GM23338 (cell line): Measurements from ENCODE around the gene CD93. TPM values are rescaled to one million over a fixed set of nuclear protein-coding genes. Genes with fewer than 3 reads are reported as not detected.

ENCODE experiments used
- ATAC-seq: fragments of 200-7000 bp; cut with Tn5 transposase; 3 replicates; pipeline ENCODE4 v1.9.1; 2020
- DNase-seq: peaks from one replicate; pipeline ENCODE4 v3.0.0-alpha.2; 2015; ENCODE audit warnings: low spot score
- H2AFZ ChIP-seq: fragments of 200-600 bp; sonication (generic); 2 replicates; pipeline ENCODE4 v1.8.0; 2016; ENCODE audit warnings: antibody characterized with exemption, mild to moderate bottlenecking, moderate library complexity
- H3F3A ChIP-seq: fragments of 200-600 bp; sonication (generic); replicated peaks from 2 replicates; pipeline ENCODE4 v1.8.0; 2017; ENCODE audit warnings: antibody characterized with exemption, mixed run types, low read depth
- H3K27ac ChIP-seq: fragments of 200-600 bp; sonication (generic); 2 replicates; pipeline ENCODE4 v1.6.1; 2016; ENCODE audit warnings: low read depth
- H3K27me3 ChIP-seq: fragments of 200-600 bp; sonication (generic); 2 replicates; pipeline ENCODE4 v1.8.0; 2016; ENCODE audit warnings: mild to moderate bottlenecking, mixed run types, moderate library complexity; ENCODE audit not compliant: insufficient read depth
- H3K36me3 ChIP-seq: fragments of 200-600 bp; sonication (generic); 2 replicates; pipeline ENCODE4 v1.8.0; 2016; ENCODE audit warnings: mild to moderate bottlenecking; ENCODE audit not compliant: insufficient read depth
- H3K4me1 ChIP-seq: fragments of 200-600 bp; sonication (generic); 2 replicates; pipeline ENCODE4 v1.8.0; 2016; ENCODE audit warnings: mild to moderate bottlenecking, moderate library complexity; ENCODE audit not compliant: insufficient read depth
- H3K4me2 ChIP-seq: fragments of 200-600 bp; sonication (generic); 2 replicates; pipeline ENCODE4 v1.7.1; 2017; ENCODE audit warnings: mixed run types
- H3K4me3 ChIP-seq: fragments of 200-600 bp; sonication (generic); 2 replicates; pipeline ENCODE4 v1.6.1; 2016; ENCODE audit warnings: mixed run types
- H3K79me2 ChIP-seq: fragments of 200-600 bp; sonication (generic); replicated peaks from 2 replicates; pipeline ENCODE4 v1.8.0; 2017; ENCODE audit warnings: mild to moderate bottlenecking; ENCODE audit not compliant: insufficient read depth
- H3K9me2 ChIP-seq: fragments of 200-600 bp; sonication (generic); 2 replicates; pipeline ENCODE4 v1.8.0; 2017; ENCODE audit not compliant: insufficient read depth
- H4K20me1 ChIP-seq: fragments of 200-600 bp; sonication (generic); replicated peaks from 2 replicates; pipeline ENCODE4 v1.8.0; 2017; ENCODE audit warnings: mild to moderate bottlenecking; ENCODE audit not compliant: insufficient read depth
- H3K27ac Mint-ChIP-seq: 2 replicates; pipeline ENCODE4 v1.8.0; 2020; ENCODE audit warnings: inconsistent platforms, mild to moderate bottlenecking, moderate library complexity, mixed read lengths
- H3K27me3 Mint-ChIP-seq: 3 replicates; pipeline ENCODE4 v1.8.0; 2022; ENCODE audit warnings: low read depth, mild to moderate bottlenecking, moderate library complexity, mixed read lengths, inconsistent platforms; ENCODE audit not compliant: insufficient read depth, poor library complexity
- H3K36me3 Mint-ChIP-seq: 3 replicates; pipeline ENCODE4 v1.8.0; 2021; ENCODE audit warnings: low read depth, mild to moderate bottlenecking, inconsistent platforms, moderate library complexity, mixed read lengths
- H3K4me1 Mint-ChIP-seq: 3 replicates; pipeline ENCODE4 v1.8.0; 2020; ENCODE audit warnings: mild to moderate bottlenecking, inconsistent platforms, mixed read lengths
- H3K4me3 Mint-ChIP-seq: 3 replicates; pipeline ENCODE4 v1.8.0; 2021; ENCODE audit warnings: moderate library complexity, mild to moderate bottlenecking, inconsistent platforms, mixed read lengths
- H3K9me3 Mint-ChIP-seq: 3 replicates; pipeline ENCODE4 v1.8.0; 2020; ENCODE audit warnings: moderate library complexity, mild to moderate bottlenecking, inconsistent platforms, mixed read lengths
- ETS1 ChIP-seq: IDR thresholded peaks from 2 replicates; pipeline ENCODE4 v1.6.1; 2016; ENCODE audit warnings: antibody characterized with exemption
- EZH2 ChIP-seq: fragments of 200-600 bp; sonication (generic); IDR thresholded peaks from one replicate; pipeline ENCODE4 v1.8.0; 2017; ENCODE audit warnings: antibody characterized with exemption, mild to moderate bottlenecking, low read depth; ENCODE audit not compliant: unreplicated experiment
- EZH2phosphoT487 ChIP-seq: fragments of 200-600 bp; sonication (generic); IDR thresholded peaks from one replicate; pipeline ENCODE4 v1.8.1; 2018; ENCODE audit warnings: antibody characterized with exemption; ENCODE audit not compliant: unreplicated experiment
- POLR2AphosphoS5 ChIP-seq: IDR thresholded peaks from 2 replicates; pipeline ENCODE4 v1.6.1; 2016; ENCODE audit warnings: antibody characterized with exemption, low read depth
- polyA plus RNA-seq: library from polyadenylated mRNA; unstranded; fragments of >200 nt; fragmentation: Nextera tagmentation; extraction: Ambion mirVana; gene quantifications from 2 replicates; pipeline ENCODE4 v1.2.1, GENCODE V29; 2016
- total RNA-seq: library from RNA; depleted of rRNA; stranded (reverse); fragments of >200 nt; shearing (Covaris generic); gene quantifications from 2 replicates; pipeline ENCODE4 v1.2.3, GENCODE V29; 2014
- TF ChIP-seq, protein P1 (sequence below): fragments of 250-450 bp; sonication (Bioruptor Pico); IDR thresholded peaks from 2 replicates; pipeline ENCODE4 v1.5.0; 2020; ENCODE audit warnings: mild to moderate bottlenecking, moderate library complexity

The CD93 gene
- total and polyA plus RNA-seq, 2 experiments from 2014 or later, result 0.03 TPM; not detected in 1

GRCh38 chr20:23117738-23118137 is 31.6 kb upstream of the CD93 start (continued):
- TF ChIP-seq, protein P1, sequence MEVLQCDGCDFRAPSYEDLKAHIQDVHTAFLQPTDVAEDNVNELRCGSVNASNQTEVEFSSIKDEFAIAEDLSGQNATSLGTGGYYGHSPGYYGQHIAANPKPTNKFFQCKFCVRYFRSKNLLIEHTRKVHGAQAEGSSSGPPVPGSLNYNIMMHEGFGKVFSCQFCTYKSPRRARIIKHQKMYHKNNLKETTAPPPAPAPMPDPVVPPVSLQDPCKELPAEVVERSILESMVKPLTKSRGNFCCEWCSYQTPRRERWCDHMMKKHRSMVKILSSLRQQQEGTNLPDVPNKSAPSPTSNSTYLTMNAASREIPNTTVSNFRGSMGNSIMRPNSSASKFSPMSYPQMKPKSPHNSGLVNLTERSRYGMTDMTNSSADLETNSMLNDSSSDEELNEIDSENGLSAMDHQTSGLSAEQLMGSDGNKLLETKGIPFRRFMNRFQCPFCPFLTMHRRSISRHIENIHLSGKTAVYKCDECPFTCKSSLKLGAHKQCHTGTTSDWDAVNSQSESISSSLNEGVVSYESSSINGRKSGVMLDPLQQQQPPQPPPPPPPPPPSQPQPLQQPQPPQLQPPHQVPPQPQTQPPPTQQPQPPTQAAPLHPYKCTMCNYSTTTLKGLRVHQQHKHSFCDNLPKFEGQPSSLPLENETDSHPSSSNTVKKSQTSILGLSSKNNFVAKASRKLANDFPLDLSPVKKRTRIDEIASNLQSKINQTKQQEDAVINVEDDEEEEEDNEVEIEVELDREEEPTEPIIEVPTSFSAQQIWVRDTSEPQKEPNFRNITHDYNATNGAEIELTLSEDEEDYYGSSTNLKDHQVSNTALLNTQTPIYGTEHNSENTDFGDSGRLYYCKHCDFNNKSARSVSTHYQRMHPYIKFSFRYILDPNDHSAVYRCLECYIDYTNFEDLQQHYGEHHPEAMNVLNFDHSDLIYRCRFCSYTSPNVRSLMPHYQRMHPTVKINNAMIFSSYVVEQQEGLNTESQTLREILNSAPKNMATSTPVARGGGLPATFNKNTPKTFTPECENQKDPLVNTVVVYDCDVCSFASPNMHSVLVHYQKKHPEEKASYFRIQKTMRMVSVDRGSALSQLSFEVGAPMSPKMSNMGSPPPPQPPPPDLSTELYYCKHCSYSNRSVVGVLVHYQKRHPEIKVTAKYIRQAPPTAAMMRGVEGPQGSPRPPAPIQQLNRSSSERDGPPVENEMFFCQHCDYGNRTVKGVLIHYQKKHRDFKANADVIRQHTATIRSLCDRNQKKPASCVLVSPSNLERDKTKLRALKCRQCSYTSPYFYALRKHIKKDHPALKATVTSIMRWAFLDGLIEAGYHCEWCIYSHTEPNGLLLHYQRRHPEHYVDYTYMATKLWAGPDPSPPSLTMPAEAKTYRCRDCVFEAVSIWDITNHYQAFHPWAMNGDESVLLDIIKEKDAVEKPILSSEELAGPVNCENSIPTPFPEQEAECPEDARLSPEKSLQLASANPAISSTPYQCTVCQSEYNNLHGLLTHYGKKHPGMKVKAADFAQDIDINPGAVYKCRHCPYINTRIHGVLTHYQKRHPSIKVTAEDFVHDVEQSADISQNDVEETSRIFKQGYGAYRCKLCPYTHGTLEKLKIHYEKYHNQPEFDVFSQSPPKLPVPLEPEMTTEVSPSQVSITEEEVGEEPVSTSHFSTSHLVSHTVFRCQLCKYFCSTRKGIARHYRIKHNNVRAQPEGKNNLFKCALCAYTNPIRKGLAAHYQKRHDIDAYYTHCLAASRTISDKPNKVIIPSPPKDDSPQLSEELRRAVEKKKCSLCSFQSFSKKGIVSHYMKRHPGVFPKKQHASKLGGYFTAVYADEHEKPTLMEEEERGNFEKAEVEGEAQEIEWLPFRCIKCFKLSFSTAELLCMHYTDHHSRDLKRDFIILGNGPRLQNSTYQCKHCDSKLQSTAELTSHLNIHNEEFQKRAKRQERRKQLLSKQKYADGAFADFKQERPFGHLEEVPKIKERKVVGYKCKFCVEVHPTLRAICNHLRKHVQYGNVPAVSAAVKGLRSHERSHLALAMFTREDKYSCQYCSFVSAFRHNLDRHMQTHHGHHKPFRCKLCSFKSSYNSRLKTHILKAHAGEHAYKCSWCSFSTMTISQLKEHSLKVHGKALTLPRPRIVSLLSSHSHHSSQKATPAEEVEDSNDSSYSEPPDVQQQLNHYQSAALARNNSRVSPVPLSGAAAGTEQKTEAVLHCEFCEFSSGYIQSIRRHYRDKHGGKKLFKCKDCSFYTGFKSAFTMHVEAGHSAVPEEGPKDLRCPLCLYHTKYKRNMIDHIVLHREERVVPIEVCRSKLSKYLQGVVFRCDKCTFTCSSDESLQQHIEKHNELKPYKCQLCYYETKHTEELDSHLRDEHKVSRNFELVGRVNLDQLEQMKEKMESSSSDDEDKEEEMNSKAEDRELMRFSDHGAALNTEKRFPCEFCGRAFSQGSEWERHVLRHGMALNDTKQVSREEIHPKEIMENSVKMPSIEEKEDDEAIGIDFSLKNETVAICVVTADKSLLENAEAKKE (CRISPR knock-in tag), result no peak
- no peak for TF ChIP-seq EZH2phosphoT487

DNA sequence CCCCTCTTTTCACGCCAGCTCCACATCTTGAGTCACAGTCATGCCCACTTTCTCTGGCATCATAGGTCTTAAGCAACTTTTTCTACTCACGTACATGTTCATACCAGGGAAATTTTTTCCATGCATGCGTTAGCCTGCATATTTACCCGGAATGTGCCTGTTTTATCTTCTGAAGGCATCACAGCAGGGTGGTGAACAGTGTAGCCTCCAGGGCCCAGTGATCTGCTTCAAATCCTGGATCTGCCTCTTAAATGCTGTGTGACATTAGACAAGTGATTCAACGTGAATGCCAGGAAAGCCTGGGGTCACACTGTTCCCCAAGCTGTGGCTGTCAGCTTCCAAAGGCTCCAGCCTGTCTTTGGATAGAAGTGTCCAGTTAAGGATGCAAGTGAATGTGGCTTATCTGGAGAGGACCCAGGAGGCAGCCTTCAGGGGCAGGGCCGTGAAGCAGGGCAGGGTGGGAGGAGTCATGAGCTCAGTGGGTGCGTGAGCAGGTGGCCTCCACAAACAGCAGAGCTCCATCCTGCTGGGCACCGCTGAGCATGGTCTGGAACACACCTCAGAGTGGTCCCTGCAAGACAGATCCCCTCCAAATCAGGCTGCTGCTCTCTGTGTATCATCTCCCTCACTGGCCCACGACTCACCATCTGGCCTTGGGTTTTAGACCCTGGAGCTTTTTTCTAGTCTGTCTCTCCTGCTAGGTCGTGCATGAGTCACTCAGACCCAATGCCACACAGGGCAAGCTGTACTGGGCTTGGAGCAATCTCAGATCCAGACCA is 30.4 kb upstream of the CD93 start:
- no peaks in the 10 kb centered on the region for H4K20me1 ChIP-seq
- no peaks in the 10 kb centered on the region for H3F3A ChIP-seq
- H2AFZ ChIP-seq, result no peak overlapping the region
- H3K27me3 ChIP-seq, result no peaks in the 10 kb centered on the region
- H3K4me3 ChIP-seq, result no peak overlapping the region
- ATAC-seq (peak; percentile 33; the same call in 1 of the 3 replicates), DNase-seq (no peak)
- no peaks in the 10 kb centered on the region for H3K9me2 ChIP-seq
- no peaks in the 10 kb centered on the region for H3K79me2 ChIP-seq
- H3K27me3 Mint-ChIP-seq, result peaks cover 12% of the 10 kb centered on the region
- no peaks in the 10 kb centered on the region for H3K4me1 ChIP-seq
- H3K27ac Mint-ChIP-seq, result no peak overlapping the region
- no peaks in the 10 kb centered on the region for H3K36me3 Mint-ChIP-seq
- no peak overlapping the region for H3K4me2 ChIP-seq
- H3K4me3 Mint-ChIP-seq, result no peak overlapping the region
- H3K36me3 ChIP-seq, result no peaks in the 10 kb centered on the region
- no peak overlapping the region for H3K27ac ChIP-seq
- no peaks in the 10 kb centered on the region; the same call in 2 of the 3 replicates for H3K9me3 Mint-ChIP-seq
- H3K4me1 Mint-ChIP-seq, result 0 out of 3 replicates have a peak, but pooled peaks cover 2% of the 10 kb centered on the region
- TF ChIP-seq ETS1 (no peak), POLR2AphosphoS5 (no peak), EZH2 (no peak)
- TF ChIP-seq, protein P1 (CRISPR knock-in tag), result no peak
